GM12891 (cell line): ENCODE measurements around the gene DUSP22.

Source experiments
- POLR2A ChIP-seq: IDR thresholded peaks from 2 replicates; pipeline ENCODE4 v1.6.1; 2011; ENCODE audit warnings: low read depth, low read length, control low read depth
- POLR2AphosphoS5 ChIP-seq: IDR thresholded peaks from 2 replicates; pipeline ENCODE4 v1.6.1; 2011; ENCODE audit warnings: low read depth, low read length, control low read depth
- SPI1 ChIP-seq: IDR thresholded peaks from 2 replicates; pipeline ENCODE4 v1.6.1; 2011; ENCODE audit warnings: low read depth, low read length, control low read depth

DNA sequence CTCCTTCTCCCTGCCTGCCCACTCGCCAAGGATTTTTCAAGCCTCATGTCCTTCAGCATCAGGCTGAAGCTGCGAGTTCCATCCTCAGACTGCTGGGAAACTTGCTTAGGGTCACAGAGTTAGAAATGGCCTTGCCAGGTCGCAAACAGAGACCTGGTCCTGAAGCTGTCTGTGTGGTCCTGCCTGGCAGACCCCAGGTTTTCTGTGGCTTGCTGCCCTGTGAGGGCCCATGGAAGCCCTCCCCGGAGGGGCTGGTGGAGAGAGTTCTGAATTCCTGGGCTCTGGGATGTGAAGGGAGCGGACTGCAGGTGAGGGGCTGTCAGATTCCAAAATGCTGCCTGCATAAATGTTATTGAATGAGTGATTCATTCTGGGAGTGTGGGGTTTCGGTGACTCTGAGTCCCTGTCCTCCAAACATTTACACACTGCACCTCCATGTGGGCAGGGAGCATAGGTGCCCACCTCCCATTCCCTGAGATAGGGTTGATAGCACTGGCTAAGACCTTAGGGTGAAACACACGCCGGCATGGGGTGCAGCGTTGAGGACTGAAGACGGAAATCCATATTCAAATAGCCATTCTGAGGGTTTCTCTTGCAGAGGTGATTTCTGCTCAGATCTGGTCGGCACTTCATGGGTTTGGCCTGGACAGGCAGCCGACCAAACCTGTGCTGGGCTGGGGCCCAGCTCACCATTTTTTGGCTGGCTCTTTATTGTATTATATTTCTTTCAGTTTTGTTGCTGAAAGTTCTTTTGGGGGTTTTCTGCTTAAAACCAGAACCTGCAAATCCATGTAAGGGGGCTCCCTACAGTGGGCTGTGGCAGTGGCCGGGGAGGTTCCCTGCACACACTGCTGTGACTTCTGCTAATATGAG lies 77.5 kb downstream of the DUSP22 start:
- TF ChIP-seq POLR2AphosphoS5 (no peak), POLR2A (no peak), SPI1 (no peak)
